ENCODE data around the gene NSUN2. TPM values are rescaled to one million over a fixed set of nuclear protein-coding genes. Genes with fewer than 3 reads are reported as not detected.

Gene NSUN2
- total RNA-seq, 2 experiments from 2014 or later = 48.3 to 50.8 TPM

DNA sequence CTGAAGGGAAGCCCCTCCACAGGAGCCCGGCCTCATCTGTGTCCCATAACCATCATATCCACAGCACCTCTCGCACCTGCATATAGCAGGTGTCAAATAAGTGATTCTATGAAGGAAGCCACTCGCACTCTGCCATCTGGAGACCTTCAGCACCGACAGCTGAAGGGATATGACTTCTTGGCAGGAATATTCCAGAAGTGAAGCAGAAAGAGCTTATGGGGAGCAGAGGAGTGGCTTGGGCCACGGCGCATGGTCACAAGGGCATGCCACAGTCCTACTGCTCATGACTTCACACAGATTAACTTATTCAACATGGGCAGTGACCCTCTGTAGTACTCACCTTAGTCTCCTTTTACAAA lies 80.9 kb downstream of the NSUN2 start:
- intact Hi-C loops (cut with DNase I, micrococcal nuclease) = no loop called here
- Mint-ChIP-seq H3K27ac (no peak overlapping the region), H3K4me1 (ENCODE audit: low read depth) (no peaks in the 10 kb centered on the region), H3K4me3 (no peak overlapping the region), H3K36me3 (ENCODE audit: low read depth) (no peaks in the 10 kb centered on the region), H3K27me3 (peaks cover 25% of the 10 kb centered on the region), H3K9me3 (no peaks in the 10 kb centered on the region)
- ATAC-seq (ENCODE audit: poor library complexity) (no peak), DNase-seq (no peak)
- CTCF ChIA-PET = no interaction called here
- no peaks in the 10 kb centered on the region for H3K36me3 ChIP-seq (ENCODE audit: insufficient read depth, low read length)
- H3K4me1 ChIP-seq (ENCODE audit: insufficient read depth, low read length) = no peaks in the 10 kb centered on the region
- H3K9me3 ChIP-seq (ENCODE audit: control insufficient read depth in 1 of 2, insufficient read depth in 1 of 2, low read length in 2 of 2) = peaks cover 0 to 3% of the 10 kb centered on the region in 2 experiments
- H3K27ac ChIP-seq (ENCODE audit: low read depth in 1 of 2, low read length in 2 of 2) = no peak overlapping the region
- no peak overlapping the region for H3K4me3 ChIP-seq (ENCODE audit: low read length)
- TF ChIP-seq, protein P1, sequence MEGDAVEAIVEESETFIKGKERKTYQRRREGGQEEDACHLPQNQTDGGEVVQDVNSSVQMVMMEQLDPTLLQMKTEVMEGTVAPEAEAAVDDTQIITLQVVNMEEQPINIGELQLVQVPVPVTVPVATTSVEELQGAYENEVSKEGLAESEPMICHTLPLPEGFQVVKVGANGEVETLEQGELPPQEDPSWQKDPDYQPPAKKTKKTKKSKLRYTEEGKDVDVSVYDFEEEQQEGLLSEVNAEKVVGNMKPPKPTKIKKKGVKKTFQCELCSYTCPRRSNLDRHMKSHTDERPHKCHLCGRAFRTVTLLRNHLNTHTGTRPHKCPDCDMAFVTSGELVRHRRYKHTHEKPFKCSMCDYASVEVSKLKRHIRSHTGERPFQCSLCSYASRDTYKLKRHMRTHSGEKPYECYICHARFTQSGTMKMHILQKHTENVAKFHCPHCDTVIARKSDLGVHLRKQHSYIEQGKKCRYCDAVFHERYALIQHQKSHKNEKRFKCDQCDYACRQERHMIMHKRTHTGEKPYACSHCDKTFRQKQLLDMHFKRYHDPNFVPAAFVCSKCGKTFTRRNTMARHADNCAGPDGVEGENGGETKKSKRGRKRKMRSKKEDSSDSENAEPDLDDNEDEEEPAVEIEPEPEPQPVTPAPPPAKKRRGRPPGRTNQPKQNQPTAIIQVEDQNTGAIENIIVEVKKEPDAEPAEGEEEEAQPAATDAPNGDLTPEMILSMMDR (IDR thresholded peaks at IDR 0.05) = no peak
- POLR2A ChIA-PET = no interaction called here
- peaks cover 0 to 5% of the 10 kb centered on the region in 2 experiments for H3K27me3 ChIP-seq (ENCODE audit: control insufficient read depth in 1 of 2, insufficient read depth in 2 of 2, low read length in 2 of 2)

DNA sequence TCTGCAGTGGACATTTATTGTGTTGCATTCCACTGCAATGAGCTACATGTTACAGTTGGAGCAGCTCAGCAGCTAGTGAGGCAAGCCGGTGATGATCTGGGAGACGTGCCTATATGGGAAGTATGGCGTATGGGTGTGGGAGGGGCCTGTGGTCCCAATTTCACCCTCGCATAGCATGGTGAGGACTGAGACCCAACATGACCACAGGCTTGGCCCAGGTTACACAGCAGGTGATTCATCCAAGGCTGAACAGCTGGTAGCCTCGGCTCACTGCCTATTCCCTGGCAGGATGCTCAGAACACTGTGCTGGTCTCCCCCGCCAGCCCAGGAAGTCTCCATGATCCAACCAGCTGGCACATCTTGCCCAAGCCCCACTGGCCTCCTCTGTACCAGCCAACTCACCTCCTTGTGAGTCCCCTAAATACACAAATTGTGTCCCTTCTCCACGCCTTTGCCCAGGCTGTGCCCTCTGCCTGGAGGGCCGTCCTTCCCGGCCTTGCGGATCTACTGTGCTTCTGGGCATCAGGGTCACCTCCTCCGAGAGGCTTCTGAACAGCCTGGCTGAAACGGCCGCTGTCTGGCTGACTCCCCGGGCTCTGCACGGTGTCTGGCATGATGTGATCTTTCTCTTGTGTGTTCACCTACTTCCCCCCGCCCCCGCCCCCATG lies 81.4 kb downstream of the NSUN2 start:
- no peaks in the 10 kb centered on the region for H3K36me3 Mint-ChIP-seq (ENCODE audit: low read depth)
- no peak overlapping the region for H3K27ac Mint-ChIP-seq
- POLR2A ChIA-PET = no interaction called here
- Histone ChIP-seq H3K27me3 (ENCODE audit: control insufficient read depth in 1 of 2, insufficient read depth in 2 of 2, low read length in 2 of 2) (peaks cover 0 to 5% of the 10 kb centered on the region in 2 experiments), H3K36me3 (ENCODE audit: insufficient read depth, low read length) (no peaks in the 10 kb centered on the region), H3K27ac (ENCODE audit: low read depth in 1 of 2, low read length in 2 of 2) (no peak overlapping the region), H3K4me1 (ENCODE audit: insufficient read depth, low read length) (no peaks in the 10 kb centered on the region), H3K4me3 (ENCODE audit: low read length) (no peak overlapping the region), H3K9me3 (ENCODE audit: control insufficient read depth in 1 of 2, insufficient read depth in 1 of 2, low read length in 2 of 2) (no peaks in the 10 kb centered on the region)
- CTCF ChIA-PET = no interaction called here
- H3K9me3 Mint-ChIP-seq = no peaks in the 10 kb centered on the region
- intact Hi-C loops (cut with DNase I, micrococcal nuclease) = no loop called here
- no peak overlapping the region for H3K4me3 Mint-ChIP-seq
- H3K27me3 Mint-ChIP-seq = peaks cover 21% of the 10 kb centered on the region
- no peaks in the 10 kb centered on the region for H3K4me1 Mint-ChIP-seq (ENCODE audit: low read depth)
- ATAC-seq (ENCODE audit: poor library complexity) (no peak), DNase-seq (no peak)
- TF ChIP-seq, protein P1 (IDR thresholded peaks at IDR 0.05) = no peak

DNA sequence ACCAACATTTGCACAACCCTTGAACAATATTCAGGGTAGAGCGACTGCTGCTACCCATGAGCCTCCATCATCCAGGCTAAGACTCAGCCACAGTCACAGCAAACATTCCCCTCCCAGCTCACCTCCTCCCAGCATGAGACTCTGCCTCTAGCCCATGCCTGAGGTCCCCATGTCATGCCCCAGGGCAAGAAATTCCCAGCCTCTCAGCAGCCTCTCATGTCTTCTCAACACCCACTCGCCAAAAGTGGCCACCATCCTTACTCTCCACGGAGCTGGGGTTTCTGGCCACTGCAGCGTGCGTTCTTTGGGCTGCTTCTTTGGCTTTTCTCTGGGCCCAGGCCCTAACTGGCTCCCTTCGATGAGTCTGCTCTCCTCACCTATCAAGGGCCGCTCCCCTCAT lies 82.2 kb downstream of the NSUN2 start:
- DNase-seq (no peak), ATAC-seq (ENCODE audit: poor library complexity) (no peak)
- H3K27ac ChIP-seq (ENCODE audit: low read depth in 1 of 2, low read length in 2 of 2) = no peak overlapping the region
- no peaks in the 10 kb centered on the region for H3K9me3 ChIP-seq (ENCODE audit: control insufficient read depth in 1 of 2, insufficient read depth in 1 of 2, low read length in 2 of 2)
- Mint-ChIP-seq H3K4me1 (ENCODE audit: low read depth) (no peaks in the 10 kb centered on the region), H3K9me3 (no peaks in the 10 kb centered on the region), H3K27me3 (peaks cover 14% of the 10 kb centered on the region), H3K36me3 (ENCODE audit: low read depth) (no peaks in the 10 kb centered on the region), H3K27ac (no peak overlapping the region), H3K4me3 (no peak overlapping the region)
- H3K27me3 ChIP-seq (ENCODE audit: control insufficient read depth in 1 of 2, insufficient read depth in 2 of 2, low read length in 2 of 2) = peaks cover 0 to 5% of the 10 kb centered on the region in 2 experiments
- no peaks in the 10 kb centered on the region for H3K36me3 ChIP-seq (ENCODE audit: insufficient read depth, low read length)
- H3K4me3 ChIP-seq (ENCODE audit: low read length) = no peak overlapping the region
- TF ChIP-seq, protein P1 (IDR thresholded peaks at IDR 0.05) = no peak
- H3K4me1 ChIP-seq (ENCODE audit: insufficient read depth, low read length) = no peaks in the 10 kb centered on the region
- intact Hi-C loops (cut with DNase I, micrococcal nuclease) = no loop called here
- ChIA-PET POLR2A (no interaction called here), CTCF (no interaction called here)

Other genes starting within 250 kb of the NSUN2 start
- under 1 TPM; 0.33 to 0.45 TPM for gene UBE2QL1, start 184.2 kb downstream of the NSUN2 start, total RNA-seq
- 1 to 10 TPM; 2.3 to 3.0 TPM for gene SRD5A1, start 396 bp upstream of the NSUN2 start, total RNA-seq
- gene TENT4A, start 80.4 kb upstream of the NSUN2 start, total RNA-seq = 10 to 100 TPM; 49.2 to 51.9 TPM

Measured in CD4-positive, alpha-beta T cell (primary cell).